HepG2 (cell line): ENCODE results near the gene AGAP3. TPM values are rescaled to one million over a fixed set of nuclear protein-coding genes. Genes with fewer than 3 reads are reported as not detected.

Experiments
- ATAC-seq: fragments of 200-7000 bp; cut with Tn5 transposase; 3 replicates; pipeline ENCODE4 v1.9.1; 2020; ENCODE audit warnings: mild to moderate bottlenecking, moderate library complexity
- BruUV-seq: library from RNA; stranded (reverse); fragments of 400-500 nt; replicated peaks from 2 replicates; lab custom pipeline; 2021; lab: Mats Ljungman, UMichigan
- CTCF ChIA-PET: fragments of 300-600 bp; formaldehyde crosslinking; extraction: SDS; loops from one replicate; lab custom pipeline; 2021; ENCODE audit warnings: low total read pairs, inconsistent platforms, low intra/inter-chr PET ratio; lab: Yijun Ruan, JAX
- POLR2A ChIA-PET: fragments of 350-600 bp; sonication (Branson Sonifier 250); formaldehyde crosslinking; loops from one replicate; lab custom pipeline; 2020; ENCODE audit warnings: antibody characterized with exemption, inconsistent platforms; lab: Yijun Ruan, JAX
- DNase-seq: peaks from one replicate; pipeline ENCODE4 v3.0.0-alpha.2; 2015; ENCODE audit warnings: low spot score
- FAIRE-seq: peaks from 3 replicates; lab custom pipeline; 2011; peaks lifted over from hg19 to GRCh38; lab: Jason Lieb, UNC
- H2AFZ ChIP-seq: one replicate; pipeline ENCODE4 v1.6.1; 2011; ENCODE audit warnings: low read length, inconsistent platforms
- H3K27ac ChIP-seq: fragments of 300-600 bp; 3 replicates; pipeline ENCODE4 v1.8.0; 2011; ENCODE audit warnings: mixed run types, mild to moderate bottlenecking, mixed read lengths, low read length, inconsistent platforms; ENCODE audit not compliant: insufficient read depth; ENCODE audit errors: extremely low read length
- H3K27me3 ChIP-seq, 2 experiments: fragments of 200-600 bp in 1 of 2; 2 replicates in 1 of 2; 3 replicates in 1 of 2; pipeline versions ENCODE4 v1.6.0 to v1.8.0; 2011; ENCODE audit warnings: low read length in 2 of 2, mild to moderate bottlenecking in 2 of 2, moderate library complexity in 2 of 2, inconsistent platforms in 1 of 2; ENCODE audit not compliant: insufficient read depth in 2 of 2, control insufficient read depth in 1 of 2
- H3K36me3 ChIP-seq, 2 experiments: fragments of 200-600 bp in 1 of 2; replicated peaks in 1 of 2; 2 replicates in 1 of 2; 3 replicates in 1 of 2; pipeline versions ENCODE4 v1.5.1 to v1.8.0; 2011; ENCODE audit warnings: low read length in 2 of 2, inconsistent platforms in 1 of 2; ENCODE audit not compliant: insufficient read depth in 2 of 2, control insufficient read depth in 1 of 2
- H3K4me1 ChIP-seq: 2 replicates; pipeline ENCODE4 v1.5.1; 2012; ENCODE audit warnings: low read length, inconsistent platforms; ENCODE audit not compliant: insufficient read depth
- H3K4me2 ChIP-seq: 2 replicates; pipeline ENCODE4 v1.6.0; 2011; ENCODE audit warnings: low read depth, low read length, inconsistent platforms
- H3K4me3 ChIP-seq, 3 experiments: fragments of 200-600 bp in 1 of 3; sonication (generic), shearing (Covaris generic) in 1 of 3; replicated peaks in 1 of 3; 2 replicates each; pipeline ENCODE4 v1.5.1; 2011 to 2016; ENCODE audit warnings: low read length in 3 of 3, inconsistent platforms in 2 of 3, low read depth in 2 of 3, mild to moderate bottlenecking in 2 of 3, control low read depth in 1 of 3, mixed read lengths in 1 of 3; ENCODE audit not compliant: insufficient read depth in 1 of 3
- H3K79me2 ChIP-seq: one replicate; pipeline ENCODE4 v1.6.1; 2011; ENCODE audit warnings: low read length, inconsistent platforms; ENCODE audit not compliant: insufficient read depth
- H3K9ac ChIP-seq: 2 replicates; pipeline ENCODE4 v1.6.0; 2011; ENCODE audit warnings: mild to moderate bottlenecking, low read depth, low read length, inconsistent platforms; ENCODE audit not compliant: insufficient read depth
- H3K9me3 ChIP-seq: 2 replicates; pipeline ENCODE4 v1.5.1; 2012; ENCODE audit warnings: mild to moderate bottlenecking, low read length
- H4K20me1 ChIP-seq: 2 replicates; pipeline ENCODE4 v1.6.0; 2011; ENCODE audit warnings: inconsistent platforms, mild to moderate bottlenecking, low read length, moderate library complexity; ENCODE audit not compliant: insufficient read depth
- DNMT3B ChIP-seq: conservative IDR thresholded peaks from 2 replicates; pipeline ENCODE4 v1.6.1; 2016; ENCODE audit warnings: missing biosample characterization, control low read depth
- HDAC6 ChIP-seq: fragments of 200-600 bp; sonication (generic); IDR thresholded peaks from 2 replicates; pipeline ENCODE4 v1.7.0; 2017; ENCODE audit warnings: mild to moderate bottlenecking, antibody characterized with exemption, low read length, low read depth
- MTF2 ChIP-seq: sonication (generic); formaldehyde crosslinking; IDR thresholded peaks from 2 replicates; pipeline ENCODE4 v1.5.0; 2020; ENCODE audit warnings: missing genetic modification reagents, borderline replicate concordance
- RBFOX2 ChIP-seq: fragments of 200-400 bp; formaldehyde crosslinking; IDR thresholded peaks from 2 replicates; pipeline ENCODE4 v1.6.1; 2017; ENCODE audit warnings: low read depth, mild to moderate bottlenecking, low read length
- RELA ChIP-seq: sonication (generic); formaldehyde crosslinking; IDR thresholded peaks from 2 replicates; pipeline ENCODE4 v1.4.0; 2020; ENCODE audit warnings: missing genetic modification reagents
- ZNF577 ChIP-seq: sonication (generic); formaldehyde crosslinking; IDR thresholded peaks from 2 replicates; pipeline ENCODE4 v1.4.0; 2020; ENCODE audit warnings: mild to moderate bottlenecking, low read depth, missing genetic modification reagents, borderline replicate concordance
- ZNF746 ChIP-seq: sonication (generic); formaldehyde crosslinking; IDR thresholded peaks from 2 replicates; pipeline ENCODE4 v1.8.0; 2022; ENCODE audit warnings: mild to moderate bottlenecking, missing genetic modification reagents
- WGBS: methylation state at CpG from one replicate; pipeline ENCODE4 v1.1.6; 2017; ENCODE audit warnings: low lambda C conversion rate; 5-methylcytosine and 5-hydroxymethylcytosine counted together
- in situ Hi-C: cut with HindIII; loops from 2 replicates; pipeline ENCODE4 v1.10.0; 2017; ENCODE audit warnings: low pct_unique_long_range_greater_than_20kb; ENCODE audit not compliant: extremely low pct_ligation_motif_present
- intact Hi-C: fragments of 100-400 bp; cut with micrococcal nuclease; formaldehyde crosslinking; loops from one replicate; pipeline ENCODE4 v1.10.0; 2022; ENCODE audit not compliant: unreplicated experiment
- polyA plus RNA-seq, 8 experiments: library from polyadenylated mRNA; depleted of rRNA in 3 of 8; stranded (reverse) in 7 of 8; unstranded in 1 of 8; fragments of >200 nt; fragmentation: Illumina TruSeq in 4 of 8; extraction: Trizol in 4 of 8; gene quantifications; 2 replicates each; pipeline versions ENCODE4 v1.2.1 to v1.2.3, GENCODE V29; 2011 to 2016; ENCODE audit warnings: low read depth in 4 of 8, missing spikeins in 1 of 8, mixed read lengths in 1 of 8; ENCODE audit not compliant: insufficient read depth in 1 of 8
- total RNA-seq, 5 experiments: library from RNA; depleted of rRNA; stranded (reverse); fragments of >200 nt; fragmentation: Illumina TruSeq; extraction: Trizol; gene quantifications; 2 replicates each; pipeline ENCODE4 v1.2.3, GENCODE V29; 2016; ENCODE audit warnings: low read depth in 1 of 5

Gene AGAP3
- total and polyA plus RNA-seq, 2 of the 13 experiments (the other 11 are each of a cell fraction or from before 2014, with no cell fraction given): 31.3 to 61.4 TPM

DNA sequence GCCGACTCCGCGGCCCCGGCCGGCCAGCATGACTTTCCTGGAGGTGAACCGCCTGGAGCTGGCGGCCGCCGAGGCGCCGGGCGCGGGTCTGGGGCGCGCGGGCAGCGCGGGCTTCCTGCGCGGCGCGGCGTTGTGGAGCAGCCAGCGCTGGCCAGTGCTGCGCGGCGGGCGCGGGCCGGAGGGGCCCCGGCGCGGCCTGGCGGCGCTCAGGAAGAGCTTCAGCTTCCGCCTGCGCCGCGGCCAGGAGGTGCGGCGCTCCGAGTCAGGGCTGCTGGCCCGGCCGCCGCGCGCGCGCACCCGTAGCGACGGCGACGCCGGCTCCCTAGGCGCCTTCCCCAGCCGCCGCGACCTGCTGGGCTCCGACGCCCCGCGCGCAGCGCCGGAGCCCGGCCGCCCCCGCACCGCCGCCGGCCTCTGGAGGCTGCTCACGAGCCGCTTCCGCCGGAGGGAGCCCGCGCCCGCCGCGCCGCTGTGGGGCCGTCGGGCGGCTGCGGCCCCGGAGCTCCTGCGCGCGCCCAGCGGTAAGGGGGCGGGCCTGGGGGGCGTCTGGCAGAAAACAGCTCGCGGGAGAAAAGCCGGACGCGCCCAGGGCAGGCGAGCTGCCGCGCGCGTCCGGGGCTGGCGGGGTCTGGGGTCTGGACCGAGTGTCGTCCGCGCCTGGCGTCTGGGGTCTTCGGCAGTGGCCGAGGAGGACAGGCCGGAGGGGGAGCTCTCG is 29.0 kb downstream of the AGAP3 start:
- Histone ChIP-seq H3K27ac (no peak overlapping the region), H4K20me1 (peaks cover 33% of the 10 kb centered on the region; the same call in 1 of the 2 replicates), H3K79me2 (peaks cover 22% of the 10 kb centered on the region), H3K9ac (no peak overlapping the region), H3K27me3 (no peaks in the 10 kb centered on the region), H3K36me3 (peaks cover 18 to 59% of the 10 kb centered on the region in 2 experiments; a peak in 4 of 5 replicates), H3K4me2 (no peak overlapping the region), H3K4me3 (no peak overlapping the region), H3K9me3 (no peaks in the 10 kb centered on the region), H2AFZ (no peak overlapping the region), H3K4me1 (no peaks in the 10 kb centered on the region)
- no peak for FAIRE-seq
- ChIA-PET POLR2A (no interaction called here), CTCF (no interaction called here)
- BruUV-seq: no TSS peak
- in situ Hi-C loops (no loop called here), intact Hi-C loops (no loop called here)
- 98% methylated on average over 93 of the region's 114 CpGs for WGBS
- no peak for ATAC-seq
- no peak for DNase-seq
- TF ChIP-seq DNMT3B (CRISPR knock-in tag): no peak

DNA sequence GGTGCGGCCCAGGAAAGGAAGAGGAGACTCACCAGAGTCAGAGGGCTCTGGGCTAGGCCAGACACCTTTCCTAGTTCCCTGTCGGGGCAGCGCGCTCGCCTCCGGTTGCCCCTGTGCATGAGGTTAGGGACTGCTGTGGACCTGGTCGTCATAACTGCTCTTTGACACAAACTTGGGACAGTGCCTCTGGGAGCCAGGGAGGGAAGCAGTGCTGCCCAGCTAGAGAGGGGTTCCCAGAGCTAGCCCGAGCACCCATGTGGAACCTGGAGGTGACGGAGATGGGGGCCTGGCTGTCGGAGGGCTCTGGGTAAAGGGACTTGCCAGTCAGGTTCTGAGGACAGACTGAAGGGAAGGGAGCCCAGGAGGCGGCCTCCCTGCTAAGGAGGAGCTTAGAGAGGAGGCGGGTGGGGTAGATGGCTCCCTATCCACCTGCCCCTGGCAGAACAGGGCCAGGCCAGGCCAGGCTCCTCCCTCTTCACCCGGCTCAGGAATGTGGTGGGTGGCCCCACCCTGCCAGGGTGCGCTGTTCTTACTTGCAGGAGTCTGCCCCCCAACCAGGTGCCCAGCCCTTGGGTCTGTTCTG is 29.7 kb downstream of the AGAP3 start:
- FAIRE-seq (no peak), ATAC-seq (no peak), DNase-seq (no peak)
- Histone ChIP-seq H3K9me3 (no peaks in the 10 kb centered on the region), H4K20me1 (peaks cover 27% of the 10 kb centered on the region; the same call in 1 of the 2 replicates), H3K4me1 (no peaks in the 10 kb centered on the region), H3K4me3 (no peak overlapping the region), H3K36me3 (peaks cover 20 to 64% of the 10 kb centered on the region in 2 experiments; a peak in 4 of 5 replicates), H3K79me2 (peaks cover 22% of the 10 kb centered on the region), H3K27ac (no peak overlapping the region), H3K4me2 (no peak overlapping the region), H2AFZ (no peak overlapping the region), H3K9ac (no peak overlapping the region), H3K27me3 (no peaks in the 10 kb centered on the region)
- in situ Hi-C loops: no loop called here
- BruUV-seq: no TSS peak
- ChIA-PET CTCF (no interaction called here), POLR2A (no interaction called here)
- intact Hi-C loops: no loop called here
- WGBS: 98% methylated on average over 8 of the region's 14 CpGs
- no peak for TF ChIP-seq ZNF746 (CRISPR knock-in tag)
- TF ChIP-seq ZNF577: no peak
- no peak for TF ChIP-seq HDAC6
- TF ChIP-seq RBFOX2: no peak
- no peak for TF ChIP-seq RELA (CRISPR knock-in tag)
- TF ChIP-seq MTF2: no peak
- TF ChIP-seq, all 625 proteins: peak for 0
